ENCODE results near the gene PNMA6F.
"Not testable (repeated sequence)": the region's sequence is repeated elsewhere in the genome, so short reads cannot be mapped to it uniquely, and the experiment has no call there.

Gene PNMA6F

GRCh38 chrX:153301746-153302145 is 19.8 kb downstream of the PNMA6F start:
- DNase-seq, result no peak

GRCh38 chrX:153299855-153300254 is 21.7 kb downstream of the PNMA6F start:
- no peak for DNase-seq

- DNase-seq, result no peak
Observed at GRCh38 chrX:153297376-153297775, 24.2 kb downstream of the PNMA6F start.

- DNase-seq, result not testable (repeated sequence)
Observed at GRCh38 chrX:153293485-153294071, 28.0 kb downstream of the PNMA6F start.

GRCh38 chrX:153288807-153289206 is 32.8 kb downstream of the PNMA6F start:
- DNase-seq, result not testable (repeated sequence)

DNA sequence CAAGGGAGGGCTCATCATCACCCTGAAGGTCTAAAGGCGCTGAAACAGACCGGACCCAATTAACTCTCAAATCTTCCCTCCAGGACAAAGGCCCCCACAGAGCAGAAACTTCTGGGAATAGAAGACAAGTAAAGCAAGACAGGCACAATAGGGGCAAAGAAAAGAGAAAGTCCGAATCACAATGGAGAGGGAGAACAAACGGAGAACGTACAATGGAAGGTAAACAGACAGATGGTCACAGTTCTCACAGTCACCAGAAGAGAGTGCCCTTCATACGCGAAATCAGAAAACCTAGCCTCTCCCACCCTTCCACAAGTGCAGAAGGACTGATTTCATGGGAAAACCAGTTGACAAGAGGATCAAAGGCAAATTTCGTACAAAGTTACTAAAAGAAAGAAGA is 35.9 kb downstream of the PNMA6F start:
- DNase-seq, result not testable (repeated sequence)

DNA sequence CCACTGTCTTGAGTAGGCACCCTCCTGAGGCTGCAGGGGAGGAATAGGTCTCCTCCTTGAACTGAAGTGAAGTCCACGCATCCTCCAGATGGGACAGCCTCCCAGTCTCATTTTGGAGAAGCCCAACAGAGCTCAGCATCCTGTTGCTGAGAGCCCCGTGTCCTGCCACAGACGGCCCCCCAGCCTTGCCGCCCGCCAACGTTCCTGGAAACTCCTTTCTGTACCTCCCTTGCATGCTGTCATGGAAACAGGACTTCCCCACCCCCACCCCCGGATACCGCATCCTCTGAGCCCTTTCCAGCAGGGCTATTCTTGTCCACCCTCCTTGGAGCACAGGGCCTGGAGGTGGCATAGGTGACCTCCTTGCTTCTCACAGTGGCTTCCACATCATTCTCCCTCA is 37.6 kb downstream of the PNMA6F start:
- DNase-seq, result not testable (repeated sequence)

DNA sequence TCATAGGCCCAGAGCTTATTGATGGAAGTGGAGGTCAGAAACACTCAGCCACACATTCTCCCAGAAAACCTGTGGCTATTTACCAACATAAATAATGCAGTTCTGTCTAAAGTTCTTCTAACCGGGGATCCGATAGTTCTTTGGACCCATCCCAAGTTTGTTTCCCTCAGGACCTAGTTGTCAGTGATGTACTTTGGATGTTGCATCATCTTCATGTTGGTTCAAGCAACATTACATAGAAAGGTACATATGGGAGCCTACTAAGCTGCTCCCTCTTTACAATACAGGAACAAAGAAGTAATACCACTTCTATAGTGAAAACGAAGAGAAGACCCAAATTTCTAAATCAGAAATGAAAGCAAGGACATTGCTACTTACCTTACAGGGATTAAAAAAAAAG is 39.8 kb downstream of the PNMA6F start:
- DNase-seq, result not testable (repeated sequence)

DNA sequence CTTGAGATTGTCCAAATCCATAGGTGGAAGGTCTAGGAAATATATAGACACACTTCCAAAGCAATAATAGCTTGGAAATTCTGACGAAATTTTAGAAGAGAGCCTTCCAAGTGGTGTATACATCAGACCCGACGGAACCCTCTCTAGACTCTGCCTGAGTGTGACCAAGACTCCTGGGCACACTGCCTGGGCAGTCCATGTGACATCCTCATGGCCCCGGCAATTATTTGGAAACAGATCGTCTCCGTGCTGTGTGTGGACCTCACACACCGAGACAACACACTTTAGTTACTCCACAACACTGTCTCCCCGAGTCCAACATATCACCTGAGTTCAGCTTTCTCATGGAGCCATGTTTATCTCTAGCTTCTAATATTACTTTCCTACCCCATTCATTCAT is 42.3 kb downstream of the PNMA6F start:
- not testable (repeated sequence) for DNase-seq

DNA sequence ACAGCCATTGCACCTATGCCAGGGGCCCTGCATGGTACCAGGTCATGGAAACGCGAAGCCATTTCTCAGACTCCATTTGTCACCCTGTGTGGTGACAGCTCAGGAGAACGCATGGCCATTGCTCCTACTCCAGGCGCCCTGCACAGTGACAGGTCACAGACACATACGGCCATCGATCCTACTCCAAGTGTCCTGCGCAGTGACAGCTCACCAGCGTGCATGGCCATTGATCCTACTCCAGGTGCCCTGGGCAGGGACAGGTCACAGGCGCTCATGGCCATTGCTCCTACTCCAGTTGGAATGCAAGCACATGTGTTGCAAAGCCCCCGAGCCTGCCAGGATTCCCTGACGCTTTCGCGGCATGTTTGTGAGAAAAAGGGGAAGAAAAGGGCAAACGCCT is 45.5 kb downstream of the PNMA6F start:
- not testable (repeated sequence) for DNase-seq

DNA sequence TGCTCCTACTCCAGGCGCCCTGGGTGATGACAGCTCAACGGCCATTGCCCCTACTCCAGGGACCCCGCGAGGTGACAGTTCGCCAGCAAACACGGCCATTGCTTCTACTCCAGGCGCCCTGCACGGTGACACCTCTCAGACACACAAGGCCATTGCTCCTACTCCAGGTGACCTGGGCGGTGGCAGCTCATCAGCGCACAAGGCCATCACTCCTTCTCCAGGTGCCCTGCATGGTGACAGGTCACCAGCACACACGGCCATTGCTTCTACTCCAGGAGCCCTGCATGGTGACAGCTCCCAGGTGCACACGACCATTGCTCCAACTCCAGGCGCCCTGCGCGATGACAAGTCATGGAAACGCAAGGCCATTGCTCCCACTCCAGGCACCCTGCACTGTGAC is 46.1 kb downstream of the PNMA6F start:
- DNase-seq, result not testable (repeated sequence)

DNA sequence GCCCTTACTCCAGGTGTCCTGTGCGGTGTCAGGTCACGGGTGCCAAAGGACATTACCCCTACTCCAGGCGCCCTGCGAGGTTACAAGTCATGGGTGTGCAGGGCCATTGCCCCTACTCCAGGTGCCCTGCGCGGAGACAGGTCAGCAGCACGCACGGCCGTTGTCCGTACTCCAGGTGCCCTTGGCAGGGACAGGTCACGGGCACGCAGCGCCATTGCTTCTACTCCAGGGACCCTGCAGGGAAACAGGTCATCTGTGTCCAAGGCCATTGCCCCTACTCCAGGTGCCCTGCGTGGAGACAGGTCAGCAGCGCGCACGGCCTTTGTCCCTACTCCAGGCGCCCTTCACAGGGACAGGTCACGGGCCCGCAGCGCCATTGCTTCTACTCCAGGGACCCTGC is 49.0 kb downstream of the PNMA6F start:
- DNase-seq, result not testable (repeated sequence)

- not testable (repeated sequence) for DNase-seq
Observed at GRCh38 chrX:153272070-153272469, 49.5 kb downstream of the PNMA6F start.

Data from activated effector memory CD4-positive, alpha-beta T cell treated with Interleukin-2 at 50 U/mL for 16 hours (primary cell).